Breast epithelium (tissue), 4 donors: ENCODE data around the gene ARL6. TPM values are rescaled to one million over a fixed set of nuclear protein-coding genes. Genes with fewer than 3 reads are reported as not detected.

ENCODE experiments used
- DNase-seq, 2 donors: peaks; one replicate each; pipeline ENCODE4 v3.0.0-alpha.2; 2019; ENCODE audit warnings: low spot score in 2 of 2
- H3K27ac ChIP-seq, 2 donors: fragments of 200-600 bp; sonication (generic) in 1 of 2; one replicate each; pipeline ENCODE4 v1.5.1; 2016 to 2019; ENCODE audit warnings: mild to moderate bottlenecking in 1 of 2
- H3K27me3 ChIP-seq, 2 donors: fragments of 200-600 bp; sonication (generic) in 1 of 2; one replicate each; pipeline versions ENCODE4 v1.5.1 to v1.6.0; 2017 to 2019; ENCODE audit warnings: control low read depth in 1 of 2, mild to moderate bottlenecking in 1 of 2
- H3K36me3 ChIP-seq: fragments of 200-600 bp; one replicate; pipeline ENCODE4 v1.5.1; 2019
- H3K4me1 ChIP-seq, 2 donors: fragments of 200-600 bp; sonication (generic); one replicate each; pipeline ENCODE4 v1.5.1; 2016 to 2019; ENCODE audit warnings: control low read depth in 1 of 2
- H3K4me3 ChIP-seq, 3 donors: fragments of 200-600 bp; sonication (generic); 1 replicate in 2 of 3; 2 replicates in 1 of 3; pipeline ENCODE4 v1.5.1; 2016 to 2019; ENCODE audit warnings: mild to moderate bottlenecking in 3 of 3, moderate library complexity in 2 of 3
- H3K9me3 ChIP-seq, 2 donors: fragments of 200-600 bp; sonication (generic) in 1 of 2; one replicate each; pipeline ENCODE4 v1.5.1; 2016 to 2019; ENCODE audit warnings: control low read depth in 1 of 2
- POLR2A ChIP-seq: fragments of 450-650 bp; IDR thresholded peaks from one replicate; pipeline ENCODE4 v1.6.1; 2016; ENCODE audit warnings: antibody characterized with exemption, mild to moderate bottlenecking, moderate library complexity
- POLR2AphosphoS5 ChIP-seq, 3 donors: sonication (generic); formaldehyde crosslinking; IDR thresholded peaks; one replicate each; pipeline ENCODE4 v1.6.1; 2017; ENCODE audit warnings: antibody characterized with exemption in 3 of 3
- intact Hi-C: fragments of 100-400 bp; cut with DNase I; formaldehyde crosslinking; loops from one replicate; pipeline ENCODE4 v1.15.1; 2023; ENCODE audit warnings: low total_unique reads
- total RNA-seq, 3 donors: library from RNA; depleted of rRNA; stranded (reverse); fragments of >200 nt; gene quantifications; one replicate each; pipeline ENCODE4 v1.1.0, GENCODE V29; 2016
- TF ChIP-seq, protein P1 (sequence below), 3 donors: fragments of 450-650 bp; IDR thresholded peaks; one replicate each; pipeline ENCODE4 v1.5.1; 2016 to 2017; ENCODE audit warnings: antibody characterized with exemption in 3 of 3, mild to moderate bottlenecking in 3 of 3, moderate library complexity in 3 of 3

ARL6 gene
- total RNA-seq, 3 donors from 2014 or later, result 5.4 to 9.5 (median 9.2) TPM

GRCh38 chr3:97823046-97824004, 58.8 kb downstream of the ARL6 start:
- DNase-seq, result no peak
- peak overlapping the region in 1 of 2 donors; percentile 89 for H3K27ac ChIP-seq
- no peaks in the 10 kb centered on the region for H3K9me3 ChIP-seq
- H3K36me3 ChIP-seq, result no peaks in the 10 kb centered on the region
- H3K4me3 ChIP-seq, result peak overlapping the region; percentile 80 to 93 (median 90)
- no peaks in the 10 kb centered on the region for H3K4me1 ChIP-seq
- TF ChIP-seq POLR2A, result no peak
- TF ChIP-seq, protein P1, sequence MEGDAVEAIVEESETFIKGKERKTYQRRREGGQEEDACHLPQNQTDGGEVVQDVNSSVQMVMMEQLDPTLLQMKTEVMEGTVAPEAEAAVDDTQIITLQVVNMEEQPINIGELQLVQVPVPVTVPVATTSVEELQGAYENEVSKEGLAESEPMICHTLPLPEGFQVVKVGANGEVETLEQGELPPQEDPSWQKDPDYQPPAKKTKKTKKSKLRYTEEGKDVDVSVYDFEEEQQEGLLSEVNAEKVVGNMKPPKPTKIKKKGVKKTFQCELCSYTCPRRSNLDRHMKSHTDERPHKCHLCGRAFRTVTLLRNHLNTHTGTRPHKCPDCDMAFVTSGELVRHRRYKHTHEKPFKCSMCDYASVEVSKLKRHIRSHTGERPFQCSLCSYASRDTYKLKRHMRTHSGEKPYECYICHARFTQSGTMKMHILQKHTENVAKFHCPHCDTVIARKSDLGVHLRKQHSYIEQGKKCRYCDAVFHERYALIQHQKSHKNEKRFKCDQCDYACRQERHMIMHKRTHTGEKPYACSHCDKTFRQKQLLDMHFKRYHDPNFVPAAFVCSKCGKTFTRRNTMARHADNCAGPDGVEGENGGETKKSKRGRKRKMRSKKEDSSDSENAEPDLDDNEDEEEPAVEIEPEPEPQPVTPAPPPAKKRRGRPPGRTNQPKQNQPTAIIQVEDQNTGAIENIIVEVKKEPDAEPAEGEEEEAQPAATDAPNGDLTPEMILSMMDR (IDR thresholded peaks at IDR 0.05), result no peak
- TF ChIP-seq POLR2AphosphoS5 (IDR thresholded peaks at IDR 0.05), result no peak
- no peaks in the 10 kb centered on the region for H3K27me3 ChIP-seq
- intact Hi-C loops, result no loop called here

GRCh38 chr3:97825101-97825500, 60.5 kb downstream of the ARL6 start:
- intact Hi-C loops, result no loop called here
- Histone ChIP-seq H3K36me3 (no peaks in the 10 kb centered on the region), H3K4me3 (peak overlapping the region in 2 of 3 donors; percentile 2 to 21), H3K4me1 (no peaks in the 10 kb centered on the region), H3K27me3 (no peaks in the 10 kb centered on the region), H3K9me3 (no peaks in the 10 kb centered on the region), H3K27ac (no peak overlapping the region)
- TF ChIP-seq, protein P1 (IDR thresholded peaks at IDR 0.05), result no peak
- TF ChIP-seq POLR2A (no peak), POLR2AphosphoS5 (IDR thresholded peaks at IDR 0.05) (no peak)
- no peak for DNase-seq

DNA sequence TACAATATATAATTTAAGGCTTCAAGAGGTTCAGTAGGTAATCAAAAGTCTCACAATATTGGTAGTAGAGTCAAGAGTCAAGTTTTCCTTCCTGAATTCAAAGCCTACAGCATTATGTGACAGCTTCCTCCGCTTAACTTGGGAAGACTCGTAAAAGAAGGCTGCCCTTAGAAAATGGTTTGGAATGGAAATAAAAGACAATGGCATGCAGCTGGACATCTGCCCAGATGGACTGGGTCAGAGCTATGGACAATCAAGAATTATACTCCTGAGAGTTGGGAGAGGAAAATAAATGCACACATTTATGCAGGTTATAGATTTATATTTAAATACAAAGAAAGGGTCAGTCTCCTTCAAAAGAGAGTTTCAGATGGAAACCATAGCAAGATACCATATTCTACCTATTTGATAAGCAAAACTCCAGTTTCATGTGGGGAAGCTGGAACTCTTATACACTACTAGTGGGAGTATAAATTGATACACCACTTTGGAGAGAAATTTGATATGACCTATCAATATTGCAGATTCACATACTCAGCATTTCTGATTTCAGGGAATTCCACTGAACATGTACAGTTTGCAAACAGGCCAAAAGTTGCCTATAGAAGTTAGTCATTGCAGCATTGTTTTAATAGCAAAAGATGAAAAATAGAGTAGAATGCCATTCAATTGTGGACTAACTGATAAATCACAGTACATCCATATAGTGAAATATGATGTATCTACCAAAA, 63.3 kb downstream of the ARL6 start:
- Histone ChIP-seq H3K36me3 (no peaks in the 10 kb centered on the region), H3K9me3 (no peaks in the 10 kb centered on the region), H3K4me3 (no peak overlapping the region), H3K27ac (no peak overlapping the region), H3K27me3 (no peaks in the 10 kb centered on the region), H3K4me1 (no peaks in the 10 kb centered on the region)
- intact Hi-C loops, result no loop called here
- TF ChIP-seq POLR2A (no peak), POLR2AphosphoS5 (IDR thresholded peaks at IDR 0.05) (no peak)
- TF ChIP-seq, protein P1 (IDR thresholded peaks at IDR 0.05), result no peak
- no peak for DNase-seq

DNA sequence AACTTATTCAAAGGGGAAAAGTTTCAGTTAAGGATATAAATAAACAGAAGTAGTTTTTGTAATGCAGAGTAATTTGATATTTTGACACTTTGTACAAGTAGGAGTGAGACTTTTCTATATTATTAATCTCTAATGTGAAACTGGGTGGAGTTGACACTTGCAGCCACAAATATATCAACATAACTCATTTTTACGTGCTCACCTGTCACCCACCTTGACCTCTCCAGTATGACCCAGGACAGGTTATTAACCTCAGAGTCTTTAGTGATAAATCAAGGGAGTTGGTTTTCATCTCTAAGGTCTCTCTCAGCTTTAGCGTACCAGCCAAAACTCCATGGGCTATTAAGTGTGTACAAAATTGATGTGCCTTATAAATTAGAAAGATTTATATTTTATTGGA, 64.6 kb downstream of the ARL6 start:
- intact Hi-C loops, result no loop called here
- no peak for DNase-seq
- no peaks in the 10 kb centered on the region for H3K27me3 ChIP-seq
- no peaks in the 10 kb centered on the region for H3K9me3 ChIP-seq
- no peaks in the 10 kb centered on the region for H3K4me1 ChIP-seq
- H3K27ac ChIP-seq, result no peak overlapping the region
- no peaks in the 10 kb centered on the region for H3K36me3 ChIP-seq
- no peak overlapping the region for H3K4me3 ChIP-seq
- TF ChIP-seq POLR2AphosphoS5 (IDR thresholded peaks at IDR 0.05) (no peak), POLR2A (no peak)

DNA sequence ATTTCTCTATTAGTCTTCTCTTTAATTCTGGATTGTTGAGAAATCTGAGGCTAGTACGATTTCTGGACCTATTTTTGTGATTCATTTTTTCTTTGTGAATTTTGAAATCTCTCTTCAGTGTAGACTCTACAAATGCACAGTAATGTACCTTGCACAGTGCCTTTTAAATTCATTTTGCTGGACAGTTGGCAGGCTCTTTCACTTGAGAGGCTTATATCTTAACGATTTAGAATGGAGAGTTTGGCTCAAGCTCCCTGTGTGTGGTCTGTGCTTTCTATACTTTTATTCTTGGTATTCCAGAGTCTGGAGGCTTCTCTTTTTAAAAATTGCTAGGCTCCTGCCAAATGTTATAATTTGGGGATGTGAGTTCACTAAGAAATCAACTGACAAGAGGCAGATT, 66.1 kb downstream of the ARL6 start:
- Histone ChIP-seq H3K4me1 (no peaks in the 10 kb centered on the region), H3K9me3 (no peaks in the 10 kb centered on the region), H3K36me3 (no peaks in the 10 kb centered on the region), H3K27ac (no peak overlapping the region), H3K4me3 (no peak overlapping the region), H3K27me3 (no peaks in the 10 kb centered on the region)
- no peak for DNase-seq
- TF ChIP-seq, protein P1 (IDR thresholded peaks at IDR 0.05), result no peak
- TF ChIP-seq POLR2A, result no peak
- intact Hi-C loops, result no loop called here
